Hepatocyte (in vitro differentiated cells): ENCODE data around the gene PORCN.

Experiments
- EZH2 ChIP-seq: fragments of 200-600 bp; sonication (generic); IDR thresholded peaks from 2 replicates; pipeline ENCODE4 v1.6.1; 2016; ENCODE audit warnings: antibody characterized with exemption, mild to moderate bottlenecking, borderline replicate concordance
- EZH2phosphoT487 ChIP-seq: fragments of 200-600 bp; sonication (generic); IDR thresholded peaks from one replicate; pipeline ENCODE4 v1.6.1; 2018; ENCODE audit warnings: antibody characterized with exemption, mild to moderate bottlenecking, low read depth, moderate library complexity; ENCODE audit not compliant: unreplicated experiment, severe bottlenecking
- TF ChIP-seq, protein P1 (sequence below): fragments of 200-600 bp; sonication (generic); IDR thresholded peaks from 2 replicates; pipeline ENCODE4 v1.5.1; 2016; ENCODE audit warnings: antibody characterized with exemption, mild to moderate bottlenecking; ENCODE audit not compliant: poor library complexity

DNA sequence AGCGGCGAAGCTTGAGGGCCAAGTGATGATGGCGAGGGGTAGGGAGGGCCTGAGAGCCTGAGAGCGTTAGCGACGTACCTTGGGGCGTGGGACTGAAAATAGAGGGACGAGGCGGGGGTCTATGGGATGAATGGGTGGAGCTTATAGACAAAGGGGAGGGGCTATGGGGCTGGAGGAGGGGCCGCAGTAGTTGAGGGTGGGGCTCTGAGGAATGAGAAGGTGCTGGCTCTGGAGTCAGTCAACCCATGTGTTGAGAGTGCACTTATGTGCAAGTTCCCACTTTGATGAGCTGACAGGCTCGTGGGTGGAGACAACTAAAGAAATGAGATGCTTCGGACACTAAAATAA, 31.2 kb downstream of the PORCN start:
- TF ChIP-seq EZH2 (no peak), EZH2phosphoT487 (no peak)
- TF ChIP-seq, protein P1, sequence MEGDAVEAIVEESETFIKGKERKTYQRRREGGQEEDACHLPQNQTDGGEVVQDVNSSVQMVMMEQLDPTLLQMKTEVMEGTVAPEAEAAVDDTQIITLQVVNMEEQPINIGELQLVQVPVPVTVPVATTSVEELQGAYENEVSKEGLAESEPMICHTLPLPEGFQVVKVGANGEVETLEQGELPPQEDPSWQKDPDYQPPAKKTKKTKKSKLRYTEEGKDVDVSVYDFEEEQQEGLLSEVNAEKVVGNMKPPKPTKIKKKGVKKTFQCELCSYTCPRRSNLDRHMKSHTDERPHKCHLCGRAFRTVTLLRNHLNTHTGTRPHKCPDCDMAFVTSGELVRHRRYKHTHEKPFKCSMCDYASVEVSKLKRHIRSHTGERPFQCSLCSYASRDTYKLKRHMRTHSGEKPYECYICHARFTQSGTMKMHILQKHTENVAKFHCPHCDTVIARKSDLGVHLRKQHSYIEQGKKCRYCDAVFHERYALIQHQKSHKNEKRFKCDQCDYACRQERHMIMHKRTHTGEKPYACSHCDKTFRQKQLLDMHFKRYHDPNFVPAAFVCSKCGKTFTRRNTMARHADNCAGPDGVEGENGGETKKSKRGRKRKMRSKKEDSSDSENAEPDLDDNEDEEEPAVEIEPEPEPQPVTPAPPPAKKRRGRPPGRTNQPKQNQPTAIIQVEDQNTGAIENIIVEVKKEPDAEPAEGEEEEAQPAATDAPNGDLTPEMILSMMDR: no peak
